Ovary (tissue), 3 donors: ENCODE measurements around the gene SUN1.

ENCODE experiments used
- EP300 ChIP-seq: sonication (generic); formaldehyde crosslinking; IDR thresholded peaks from one replicate; pipeline ENCODE4 v1.6.1; 2017; ENCODE audit warnings: antibody characterized with exemption
- POLR2A ChIP-seq: fragments of 450-650 bp; IDR thresholded peaks from one replicate; pipeline ENCODE4 v1.6.1; 2017; ENCODE audit warnings: antibody characterized with exemption, mild to moderate bottlenecking, moderate library complexity
- TF ChIP-seq, protein P1 (sequence below), 3 donors: fragments of 450-650 bp in 2 of 3; fragments of 200-600 bp in 1 of 3; IDR thresholded peaks; one replicate each; pipeline versions ENCODE4 v1.5.1 to v1.8.0; 2016 to 2022; ENCODE audit warnings: antibody characterized with exemption in 3 of 3, mild to moderate bottlenecking in 1 of 3
- donor health status: DM: no; HTN: no; CAD: no.

DNA sequence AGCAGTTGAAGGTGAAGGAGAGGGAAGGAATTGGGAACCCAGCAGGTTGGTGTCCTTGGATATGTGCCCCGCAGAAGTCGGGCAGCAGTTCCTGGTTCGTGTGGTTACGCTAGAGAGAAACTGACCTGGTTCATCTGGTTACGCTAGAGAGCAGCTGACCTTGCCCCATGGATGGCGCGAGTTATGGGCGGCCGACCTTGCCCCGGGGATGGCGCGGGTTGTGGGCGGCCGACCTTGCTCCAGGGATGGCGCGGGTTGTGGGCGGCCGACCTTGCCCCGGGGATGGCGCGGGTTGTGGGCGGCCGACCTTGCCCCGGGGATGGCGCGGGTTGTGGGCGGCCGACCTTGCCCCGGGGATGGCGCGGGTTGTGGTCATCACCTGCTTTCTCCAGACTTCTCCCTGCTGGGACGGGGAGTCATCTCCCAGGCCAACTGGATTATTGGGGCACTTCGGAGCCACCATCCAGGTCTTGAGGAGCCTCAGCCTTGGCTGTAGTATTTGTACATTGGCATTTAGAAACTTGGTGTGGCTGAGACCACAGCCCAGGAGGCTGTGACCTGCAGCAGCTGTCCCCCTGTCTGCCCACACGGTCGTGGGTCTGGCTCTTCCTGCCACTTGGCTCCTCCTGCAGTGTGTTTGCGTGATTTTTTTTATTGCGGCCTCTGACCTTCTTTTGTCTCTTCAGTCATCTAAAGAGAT, 50.2 kb downstream of the SUN1 start:
- TF ChIP-seq, protein P1, sequence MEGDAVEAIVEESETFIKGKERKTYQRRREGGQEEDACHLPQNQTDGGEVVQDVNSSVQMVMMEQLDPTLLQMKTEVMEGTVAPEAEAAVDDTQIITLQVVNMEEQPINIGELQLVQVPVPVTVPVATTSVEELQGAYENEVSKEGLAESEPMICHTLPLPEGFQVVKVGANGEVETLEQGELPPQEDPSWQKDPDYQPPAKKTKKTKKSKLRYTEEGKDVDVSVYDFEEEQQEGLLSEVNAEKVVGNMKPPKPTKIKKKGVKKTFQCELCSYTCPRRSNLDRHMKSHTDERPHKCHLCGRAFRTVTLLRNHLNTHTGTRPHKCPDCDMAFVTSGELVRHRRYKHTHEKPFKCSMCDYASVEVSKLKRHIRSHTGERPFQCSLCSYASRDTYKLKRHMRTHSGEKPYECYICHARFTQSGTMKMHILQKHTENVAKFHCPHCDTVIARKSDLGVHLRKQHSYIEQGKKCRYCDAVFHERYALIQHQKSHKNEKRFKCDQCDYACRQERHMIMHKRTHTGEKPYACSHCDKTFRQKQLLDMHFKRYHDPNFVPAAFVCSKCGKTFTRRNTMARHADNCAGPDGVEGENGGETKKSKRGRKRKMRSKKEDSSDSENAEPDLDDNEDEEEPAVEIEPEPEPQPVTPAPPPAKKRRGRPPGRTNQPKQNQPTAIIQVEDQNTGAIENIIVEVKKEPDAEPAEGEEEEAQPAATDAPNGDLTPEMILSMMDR (IDR thresholded peaks at IDR 0.05): no peak
- TF ChIP-seq POLR2A (no peak), EP300 (no peak)
